GM12874 (cell line): ENCODE results near the gene OBSCN.

Experiments used
- CTCF ChIP-seq: IDR thresholded peaks from 2 replicates; pipeline ENCODE4 v1.5.1; 2011; ENCODE audit warnings: low read depth, mild to moderate bottlenecking, control low read depth, low read length, moderate library complexity; ENCODE audit not compliant: insufficient read depth

The OBSCN gene

GRCh38 chr1:228281631-228282328 lies 73.9 kb downstream of the OBSCN start:
- no peak for TF ChIP-seq CTCF

GRCh38 chr1:228282329-228283042 lies 74.6 kb downstream of the OBSCN start:
- TF ChIP-seq CTCF = no peak

- no peak for TF ChIP-seq CTCF
Measured at GRCh38 chr1:228283043-228283371, 75.2 kb downstream of the OBSCN start.

- TF ChIP-seq CTCF = no peak
Measured at GRCh38 chr1:228283476-228284147, 75.8 kb downstream of the OBSCN start.

GRCh38 chr1:228284148-228284495 lies 76.3 kb downstream of the OBSCN start:
- TF ChIP-seq CTCF = no peak

- no peak for TF ChIP-seq CTCF
Measured at GRCh38 chr1:228284521-228284920, 76.7 kb downstream of the OBSCN start.

- no peak for TF ChIP-seq CTCF
Measured at GRCh38 chr1:228285661-228286504, 78.0 kb downstream of the OBSCN start.
